ENCODE results near the gene TNFSF10.

GRCh38 chr3:172546628-172547214 lies 23.5 kb upstream of the TNFSF10 start:
- TF ChIP-seq CTCF (IDR thresholded peaks at IDR 0.05; ENCODE audit: low read length) (no peak), EZH2 (IDR thresholded peaks at IDR 0.05; ENCODE audit: borderline replicate concordance, low read length) (no peak)

All from OCI-LY1 (cell line).